HG02870 (cell line): ENCODE results near the gene PTRHD1.

Experiments
- ATAC-seq: cut with Tn5 transposase; IDR thresholded peaks from one replicate; pipeline ENCODE4 v1.9.1; 2021; ENCODE audit warnings: mild to moderate bottlenecking, moderate library complexity; ENCODE audit not compliant: unreplicated experiment

PTRHD1 gene

GRCh38 chr2:24830786-24831185, 37.6 kb upstream of the PTRHD1 start:
- no peak for ATAC-seq

DNA sequence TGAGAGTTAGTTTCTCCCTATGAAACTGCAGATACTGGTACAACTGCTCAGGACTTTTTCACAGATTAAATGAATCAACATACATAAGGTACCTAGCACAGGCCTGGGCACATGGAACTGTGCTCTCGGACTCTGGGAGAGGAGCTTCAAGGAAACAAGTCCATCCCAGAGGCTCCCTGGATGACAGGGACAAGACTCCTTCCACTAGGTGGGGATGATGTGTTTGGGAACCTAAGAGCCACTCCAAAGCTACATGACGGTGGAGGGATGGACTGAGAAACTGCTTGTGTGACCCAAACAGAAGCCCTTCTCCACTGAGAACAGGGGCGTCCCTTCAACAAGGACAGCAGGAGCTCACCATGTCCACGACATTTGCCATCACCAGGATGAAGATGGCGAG, 37.2 kb upstream of the PTRHD1 start:
- ATAC-seq = no peak

DNA sequence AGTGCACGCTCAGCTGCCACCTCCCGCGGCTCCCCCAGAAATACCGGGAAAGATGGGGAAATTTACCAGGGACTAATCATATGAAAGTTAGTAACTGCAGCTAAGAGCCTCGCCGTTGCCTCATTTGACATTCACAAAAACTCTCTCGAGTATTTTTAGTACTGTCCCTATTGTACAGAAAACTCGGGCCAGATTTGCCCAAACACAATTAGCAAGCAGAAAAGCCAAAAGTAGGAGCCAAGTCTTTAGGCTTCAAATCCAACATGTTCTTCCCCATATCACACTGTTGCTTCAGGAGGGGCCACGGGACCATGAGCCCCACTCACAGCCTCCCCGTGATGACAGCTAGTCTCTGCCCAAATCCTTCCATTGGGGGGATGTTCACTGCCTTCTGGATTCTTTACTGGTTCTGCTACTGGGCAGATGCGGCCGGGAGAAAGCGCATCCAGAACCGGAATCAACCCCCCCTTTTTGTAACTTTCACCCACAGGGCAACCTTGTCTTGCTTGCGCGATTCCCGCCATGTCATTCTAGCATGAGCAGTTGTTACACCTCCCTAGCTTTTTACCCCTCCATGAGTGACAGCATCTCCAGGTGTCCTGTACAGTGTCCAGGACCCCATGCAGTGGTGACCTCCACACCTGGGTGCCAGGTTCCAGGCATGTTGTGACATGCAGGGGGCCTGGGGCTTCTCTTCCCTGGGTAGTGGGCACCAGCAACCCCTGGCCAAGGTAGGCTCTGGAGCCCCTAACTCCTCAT, 35.2 kb upstream of the PTRHD1 start:
- ATAC-seq = no peak

DNA sequence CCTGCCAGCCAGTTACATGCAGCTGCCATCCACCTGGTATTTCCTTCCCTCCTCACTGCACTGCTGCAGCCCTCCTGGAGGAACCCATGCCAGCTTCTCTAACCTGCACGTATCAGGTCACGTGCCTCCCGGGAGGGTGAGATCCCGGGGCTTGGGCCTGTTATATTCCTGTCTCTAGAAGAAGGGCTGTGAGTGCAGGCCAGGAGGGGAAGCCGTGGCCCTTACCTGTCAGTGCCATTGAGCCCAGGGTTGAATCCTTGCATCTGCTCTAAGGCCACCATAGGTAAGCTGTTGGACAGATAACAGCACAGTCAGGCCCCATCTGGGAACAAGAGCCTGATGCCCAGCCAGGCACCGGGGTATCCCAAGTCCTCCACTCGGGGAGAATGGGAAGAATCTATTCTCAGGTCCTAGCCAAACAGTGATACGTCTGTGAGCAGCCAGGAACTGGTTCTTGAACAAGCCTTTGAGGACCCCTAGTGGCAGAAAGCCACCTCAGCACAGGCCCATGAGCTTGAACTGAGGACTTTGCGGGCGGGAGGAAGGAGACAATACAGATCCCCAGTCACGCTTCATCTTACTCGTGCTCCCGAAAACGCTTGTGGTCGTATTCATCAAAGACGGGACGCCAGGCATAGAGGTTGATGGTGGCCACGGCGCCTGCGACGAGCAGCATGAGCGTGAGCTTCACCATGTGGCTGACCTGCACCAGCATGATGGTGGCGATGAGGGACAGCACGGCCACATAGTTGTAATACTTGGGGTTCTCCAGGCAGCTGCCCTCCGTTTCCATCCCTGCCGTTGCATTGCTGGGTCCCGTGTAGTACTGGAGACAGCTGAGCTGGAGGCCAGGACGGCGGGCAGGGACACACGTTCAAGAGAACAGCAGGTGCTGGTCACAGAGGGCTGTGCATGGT, 34.4 kb upstream of the PTRHD1 start:
- ATAC-seq = peak; percentile 77

DNA sequence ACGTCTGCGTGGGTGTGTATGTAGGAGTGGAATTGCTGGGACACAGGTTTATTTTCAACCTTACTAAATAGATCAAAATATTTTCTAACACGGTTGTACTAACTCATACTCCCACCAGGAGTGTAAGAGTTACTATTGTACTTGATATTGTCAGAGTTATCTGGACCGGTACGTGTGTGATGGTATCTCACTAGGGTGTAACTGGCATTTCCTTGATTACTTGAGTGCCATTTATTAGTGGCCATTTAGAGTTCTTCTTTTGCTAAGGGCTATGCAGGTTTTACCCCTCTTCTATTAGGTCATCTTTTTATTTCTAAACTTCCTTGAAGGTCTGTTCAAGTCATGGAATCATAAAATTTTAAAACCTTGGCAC, 33.6 kb upstream of the PTRHD1 start:
- no peak for ATAC-seq

DNA sequence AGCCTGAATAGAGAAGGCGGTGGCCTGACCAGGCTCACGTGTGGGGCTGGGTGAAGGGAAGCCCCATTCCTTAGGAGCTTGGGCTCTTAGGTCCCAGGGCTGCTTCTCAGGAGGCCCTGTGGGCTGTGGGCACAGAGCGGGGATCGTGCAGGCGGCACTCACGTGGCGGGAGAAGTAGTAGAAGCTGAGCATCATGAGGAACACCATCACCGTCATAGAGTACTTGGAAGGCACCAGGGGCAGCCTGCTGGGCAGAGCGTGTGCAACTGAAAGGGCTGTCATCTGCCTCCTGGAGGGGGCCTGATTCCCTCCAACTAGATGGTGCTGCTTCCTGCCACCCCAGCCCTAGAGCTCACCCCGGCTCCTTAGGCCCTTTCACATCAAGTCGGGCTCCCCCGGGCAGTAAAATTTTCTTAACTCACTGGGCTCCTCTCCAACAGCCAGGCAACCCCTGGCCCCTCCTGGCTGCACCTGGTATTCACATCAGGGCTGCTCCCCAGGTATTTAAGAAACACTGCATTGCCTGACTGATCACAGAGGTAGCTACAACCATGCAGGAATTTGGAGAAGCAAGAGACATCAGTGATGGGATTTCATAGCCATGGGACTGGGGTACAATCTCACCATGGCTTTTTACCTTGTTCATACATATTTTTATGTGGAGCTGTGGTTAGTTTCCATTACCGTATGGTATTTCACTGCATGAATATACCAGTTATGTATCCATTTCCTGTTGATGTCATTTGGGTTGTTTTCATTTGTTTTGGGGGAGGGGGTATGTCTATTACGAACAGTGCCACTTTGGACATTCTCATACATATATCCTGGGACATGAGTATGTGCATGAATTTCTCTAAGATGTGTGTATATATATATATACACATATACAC, 32.9 kb upstream of the PTRHD1 start:
- ATAC-seq = no peak

DNA sequence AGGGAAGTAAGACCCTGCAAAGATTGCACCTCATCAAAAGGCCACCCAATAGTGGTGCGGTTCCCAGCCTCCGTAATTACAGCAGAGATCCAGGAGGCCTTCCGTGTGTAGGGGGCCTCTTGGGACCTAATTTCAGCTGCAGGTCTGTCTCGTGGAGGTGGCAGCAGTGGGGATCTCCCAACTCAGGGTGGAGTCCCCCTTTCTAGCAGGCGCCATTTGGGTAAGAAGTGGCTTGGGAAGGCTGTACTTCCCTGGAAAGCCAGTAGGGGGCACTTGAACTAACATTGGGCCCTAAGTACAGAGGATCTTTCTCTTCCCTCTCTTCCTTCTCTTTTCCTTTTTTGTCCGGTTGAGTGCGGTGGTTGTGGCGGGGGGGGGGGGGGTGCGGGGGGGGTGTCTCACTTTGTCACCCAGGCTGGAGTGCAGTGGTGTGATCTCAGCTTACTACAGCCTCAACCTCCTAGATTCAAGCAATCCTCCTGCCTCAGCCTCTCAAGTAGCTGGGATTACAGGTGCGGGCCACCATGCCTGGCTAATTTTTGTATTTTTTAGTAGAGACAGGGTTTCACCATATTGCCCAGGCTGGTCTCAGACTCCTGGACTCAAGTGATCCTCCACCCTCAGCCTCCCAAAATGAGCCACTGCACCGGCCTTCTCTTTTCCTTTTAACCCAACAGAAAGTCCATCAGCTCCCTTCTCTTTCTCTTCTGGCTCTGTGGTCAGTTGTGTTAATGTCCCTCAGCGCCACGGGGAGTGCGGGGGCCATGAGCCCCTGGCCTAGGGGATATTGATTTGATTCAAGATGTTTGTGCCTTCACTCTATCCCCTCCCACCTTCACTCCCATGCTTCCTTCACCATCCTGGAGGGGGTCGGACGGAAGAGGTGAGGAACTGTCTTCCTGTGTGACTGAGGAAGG, 32.0 kb upstream of the PTRHD1 start:
- no peak for ATAC-seq

- ATAC-seq = no peak
Observed at GRCh38 chr2:24824071-24824588, 30.9 kb upstream of the PTRHD1 start.

DNA sequence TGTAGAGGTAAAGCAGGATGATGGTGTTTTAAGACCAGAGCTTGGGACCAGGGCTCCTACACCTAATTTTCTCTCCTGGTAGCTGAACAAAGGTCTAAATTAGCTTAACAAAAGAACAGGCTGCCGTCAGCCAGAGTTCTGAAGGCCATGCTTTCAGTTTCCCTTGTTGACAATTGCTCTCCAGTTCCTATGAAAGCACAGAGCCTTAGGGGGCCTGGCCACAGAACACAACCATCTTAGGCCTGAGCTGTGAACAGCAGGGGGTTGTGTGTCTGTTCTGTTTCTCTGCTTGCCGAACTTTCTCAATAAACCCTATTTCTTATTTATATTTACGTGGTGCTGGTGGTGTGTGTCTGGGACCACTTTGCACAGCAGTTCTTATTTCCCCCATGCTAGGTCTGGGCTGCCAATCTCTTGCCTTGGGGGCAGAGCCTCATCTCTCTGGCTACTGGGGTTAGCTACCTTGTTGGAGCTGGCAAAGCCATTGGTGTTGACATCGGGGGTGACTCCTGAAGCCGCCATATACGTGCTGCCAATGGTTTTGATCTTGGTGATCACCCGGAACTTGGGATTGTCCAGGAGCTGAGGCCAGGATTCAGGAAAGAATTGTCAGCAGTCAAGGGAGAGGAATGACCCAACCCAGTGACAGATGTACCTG, 29.0 kb upstream of the PTRHD1 start:
- no peak for ATAC-seq

GRCh38 chr2:24821433-24821891, 28.3 kb upstream of the PTRHD1 start:
- no peak for ATAC-seq

- no peak for ATAC-seq
Observed at GRCh38 chr2:24820598-24821432, 27.6 kb upstream of the PTRHD1 start.

DNA sequence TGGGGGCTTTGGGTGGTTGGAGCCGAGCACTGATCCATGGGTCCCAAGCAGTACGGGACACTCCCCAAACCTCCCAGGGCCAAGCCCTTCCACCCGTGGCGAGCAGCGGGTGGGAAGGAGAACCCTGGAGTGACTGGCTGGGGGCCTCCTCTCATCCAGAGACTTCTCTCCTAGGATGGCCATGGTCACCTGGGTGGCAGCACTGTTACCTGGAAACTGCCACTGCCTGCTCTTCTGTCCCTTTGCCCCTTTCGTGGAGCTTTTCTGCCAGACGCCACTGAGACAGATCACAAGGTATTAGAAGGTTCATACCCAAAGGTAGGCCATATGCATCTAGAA, 27.0 kb upstream of the PTRHD1 start:
- no peak for ATAC-seq

DNA sequence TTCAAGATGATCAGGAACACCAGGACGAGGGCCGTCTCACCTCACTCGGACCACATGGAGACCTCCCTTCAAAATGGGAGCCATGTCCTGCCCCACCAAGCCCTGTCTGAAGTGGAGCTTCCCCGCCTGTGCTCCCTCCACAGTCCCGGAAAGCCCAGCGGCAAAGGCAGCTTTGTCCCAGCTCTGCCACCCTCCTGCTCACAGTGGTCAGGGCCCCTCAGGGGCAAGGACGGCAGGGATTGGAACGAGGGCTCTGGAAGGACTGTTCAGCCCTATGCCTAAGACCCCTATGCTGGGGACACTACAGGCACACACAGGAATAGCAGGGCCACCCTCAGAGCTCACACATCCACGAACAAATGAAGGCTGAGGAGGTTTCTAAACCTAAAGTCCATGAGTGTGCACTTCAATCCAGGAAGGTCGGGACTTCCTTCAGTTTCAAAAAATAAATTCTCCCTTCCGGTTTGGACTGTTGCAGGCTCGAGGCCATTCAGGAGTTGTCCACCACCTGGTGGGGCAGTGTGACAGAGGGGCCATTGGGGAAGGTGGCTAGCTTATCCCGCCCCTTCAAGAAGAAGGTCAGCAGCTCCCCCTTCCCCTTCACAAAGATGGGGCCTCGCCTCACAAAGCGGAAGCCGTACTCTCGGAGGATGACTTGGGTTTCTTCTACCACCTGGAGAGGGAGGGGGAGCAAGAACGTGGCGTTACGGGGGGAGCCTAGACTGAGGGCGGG, 26.4 kb upstream of the PTRHD1 start:
- no peak for ATAC-seq

DNA sequence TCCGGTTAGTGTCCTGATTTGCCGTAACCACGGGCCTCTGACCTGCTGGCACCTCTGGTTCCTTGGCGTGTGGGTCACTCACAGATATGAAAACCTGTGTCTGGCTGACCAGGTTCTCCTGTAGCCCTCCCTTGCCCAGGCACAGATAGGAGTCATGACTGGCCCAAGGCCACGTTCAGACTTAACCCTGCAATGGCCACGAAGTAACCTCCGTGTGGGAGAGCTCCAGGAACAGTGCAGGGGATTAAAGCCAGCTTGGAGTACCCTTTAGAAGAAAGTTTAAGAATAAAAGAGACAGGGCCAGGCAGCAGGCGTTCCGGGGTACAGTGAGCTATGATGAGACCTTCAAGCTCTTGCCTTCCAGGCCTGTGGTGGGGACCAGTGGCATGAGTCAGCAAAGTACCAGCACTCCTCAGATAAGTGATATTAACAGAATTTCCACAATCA, 25.6 kb upstream of the PTRHD1 start:
- ATAC-seq = no peak

DNA sequence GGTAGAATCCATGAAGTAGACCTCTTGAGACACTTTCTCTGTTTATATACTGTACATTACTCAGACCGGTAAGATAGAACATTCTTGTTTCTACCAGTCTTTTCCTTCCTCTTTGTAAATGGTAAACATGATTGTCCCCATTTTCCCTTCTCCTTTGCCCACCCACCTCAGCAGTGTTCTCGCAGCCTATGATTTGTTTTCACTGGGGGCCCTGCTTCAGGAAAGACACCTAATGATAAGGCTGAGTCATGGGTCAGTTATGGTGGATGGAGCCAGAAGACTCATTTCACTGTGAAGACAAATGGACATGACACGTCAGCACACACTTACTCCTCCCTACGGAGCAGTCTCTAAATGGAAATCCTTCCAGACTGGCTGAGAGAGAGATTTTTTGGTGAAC, 23.7 kb upstream of the PTRHD1 start:
- ATAC-seq = no peak

GRCh38 chr2:24816404-24816803, 23.2 kb upstream of the PTRHD1 start:
- no peak for ATAC-seq

DNA sequence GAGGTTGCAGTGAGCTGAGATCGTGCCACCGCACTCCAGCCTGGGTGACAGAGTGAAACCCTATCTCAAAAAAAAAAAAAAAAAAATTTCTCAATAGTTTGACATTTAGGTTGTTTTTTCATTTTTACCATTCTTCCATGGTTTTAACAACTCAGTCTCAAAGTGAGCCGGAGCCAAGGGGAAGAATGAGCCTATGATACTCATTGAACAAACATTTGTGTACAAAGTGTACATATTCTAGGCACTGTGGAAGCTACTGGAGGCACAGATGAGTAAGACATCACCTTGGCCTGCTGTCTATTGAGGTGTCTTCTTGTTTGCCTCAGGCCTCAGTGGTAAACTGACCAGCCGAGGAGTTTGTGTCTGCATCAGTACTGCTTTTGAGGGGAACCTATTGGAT, 22.0 kb upstream of the PTRHD1 start:
- ATAC-seq = no peak

DNA sequence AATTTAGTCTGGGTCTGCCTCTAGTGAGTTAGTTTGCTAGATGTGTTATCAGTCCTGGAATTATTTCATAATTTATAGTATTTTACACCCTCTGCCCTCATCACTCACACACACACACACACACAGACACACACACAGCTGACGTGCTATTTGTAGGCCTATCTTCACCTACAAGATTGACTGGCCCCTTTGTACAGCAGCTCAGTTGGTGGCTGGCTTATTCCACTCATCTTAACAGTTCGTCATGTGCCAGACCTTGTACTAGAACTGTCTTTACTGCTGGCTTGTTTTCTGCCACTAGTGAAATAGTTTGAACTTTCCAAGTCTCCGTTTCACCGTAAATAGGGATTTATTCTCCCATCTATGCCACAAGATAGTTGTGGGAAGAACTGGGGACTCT, 21.3 kb upstream of the PTRHD1 start:
- ATAC-seq = no peak
